Measurements from ENCODE around the gene OTOGL. TPM values are rescaled to one million over a fixed set of nuclear protein-coding genes. Genes with fewer than 3 reads are reported as not detected.

OTOGL gene
- total RNA-seq, 4 donors from 2014 or later: 0.19 to 0.63 (median 0.37) TPM

- ATAC-seq (ENCODE audit: low FRiP score) (no peak), DNase-seq (ENCODE audit: low spot score) (no peak)
- TF ChIP-seq CTCF (IDR thresholded peaks at IDR 0.05): no peak
Observed at GRCh38 chr12:80087486-80088213, 11.7 kb upstream of the OTOGL start.

GRCh38 chr12:80100591-80100990 is 1.3 kb downstream of the OTOGL start:
- ATAC-seq (ENCODE audit: low FRiP score) (no peak), DNase-seq (ENCODE audit: low spot score) (no peak)
- no peak for TF ChIP-seq CTCF (IDR thresholded peaks at IDR 0.05)

- no peak for TF ChIP-seq CTCF (IDR thresholded peaks at IDR 0.05)
- ATAC-seq (ENCODE audit: low FRiP score) (no peak), DNase-seq (ENCODE audit: low spot score) (no peak)
Observed at GRCh38 chr12:80101126-80101525, 1.8 kb downstream of the OTOGL start.

- no peak for ATAC-seq (ENCODE audit: low FRiP score)
- no peak for DNase-seq (ENCODE audit: low spot score)
- no peak for TF ChIP-seq CTCF (IDR thresholded peaks at IDR 0.05)
Observed at GRCh38 chr12:80107221-80107620, 7.9 kb downstream of the OTOGL start.

GRCh38 chr12:80116735-80117134 is 17.4 kb downstream of the OTOGL start:
- ATAC-seq (ENCODE audit: low FRiP score): no peak
- no peak for DNase-seq (ENCODE audit: low spot score)
- TF ChIP-seq CTCF (IDR thresholded peaks at IDR 0.05): no peak

- no peak for DNase-seq (ENCODE audit: low spot score)
- no peak for ATAC-seq (ENCODE audit: low FRiP score)
- no peak for TF ChIP-seq CTCF (IDR thresholded peaks at IDR 0.05)
Observed at GRCh38 chr12:80118565-80119324, 19.4 kb downstream of the OTOGL start.

- TF ChIP-seq CTCF (IDR thresholded peaks at IDR 0.05): no peak
- ATAC-seq (ENCODE audit: low FRiP score) (no peak), DNase-seq (ENCODE audit: low spot score) (no peak)
Observed at GRCh38 chr12:80120994-80121393, 21.7 kb downstream of the OTOGL start.
